Cardiac muscle cell (in vitro differentiated cells and primary cell): ENCODE measurements around the gene DDX41. TPM values are rescaled to one million over a fixed set of nuclear protein-coding genes. Genes with fewer than 3 reads are reported as not detected.

Experiments used
- DNase-seq, 2 donors: peaks; one replicate each; pipeline versions ENCODE4 v3.0.0 to v3.0.0-alpha.2; 2010 to 2017; ENCODE audit warnings: low read depth in 1 of 2, low spot score in 1 of 2
- H3K27ac ChIP-seq: fragments of 200-600 bp; sonication (generic); 2 replicates; pipeline ENCODE4 v1.5.1; 2016
- H3K27me3 ChIP-seq: fragments of 200-600 bp; sonication (generic); 2 replicates; pipeline ENCODE4 v1.6.0; 2016; ENCODE audit warnings: control low read depth
- H3K36me3 ChIP-seq: fragments of 200-600 bp; sonication (generic); 2 replicates; pipeline ENCODE4 v1.5.1; 2016; ENCODE audit warnings: control low read depth
- H3K4me1 ChIP-seq: fragments of 200-600 bp; sonication (generic); 2 replicates; pipeline ENCODE4 v1.8.1; 2017; ENCODE audit warnings: low read depth, mild to moderate bottlenecking, mixed run types
- H3K4me3 ChIP-seq: fragments of 200-600 bp; sonication (generic); 2 replicates; pipeline ENCODE4 v1.5.1; 2016; ENCODE audit warnings: mild to moderate bottlenecking
- H3K9me3 ChIP-seq: fragments of 200-600 bp; sonication (generic); 2 replicates; pipeline ENCODE4 v1.5.1; 2017; ENCODE audit warnings: low read depth, mild to moderate bottlenecking, control low read depth
- CTCF ChIP-seq: IDR thresholded peaks from 2 replicates; pipeline ENCODE4 v1.5.1; 2012; ENCODE audit warnings: low read depth, mild to moderate bottlenecking, low read length
- polyA plus RNA-seq: library from polyadenylated mRNA; unstranded; fragments of >200 nt; fragmentation: Nextera tagmentation; extraction: Ambion mirVana; gene quantifications from 2 replicates; pipeline ENCODE4 v1.2.1, GENCODE V29; 2016
- total RNA-seq: library from RNA; depleted of rRNA; stranded (reverse); fragments of >200 nt; gene quantifications from 2 replicates; pipeline ENCODE4 v1.2.3, GENCODE V29; 2016

The DDX41 gene
- total and polyA plus RNA-seq, 2 experiments from 2014 or later = 109 to 183 TPM

GRCh38 chr5:177491429-177491945 lies 25.3 kb downstream of the DDX41 start:
- Histone ChIP-seq H3K4me1 (peaks cover 26% of the 10 kb centered on the region), H3K36me3 (peaks cover 43% of the 10 kb centered on the region), H3K27ac (no peak overlapping the region), H3K9me3 (no peaks in the 10 kb centered on the region), H3K4me3 (no peak overlapping the region), H3K27me3 (no peaks in the 10 kb centered on the region)
- TF ChIP-seq CTCF = peak; percentile 66
- DNase-seq = peak; percentile 61 to 88

- Histone ChIP-seq H3K4me1 (peaks cover 25% of the 10 kb centered on the region), H3K36me3 (peaks cover 48% of the 10 kb centered on the region), H3K9me3 (no peaks in the 10 kb centered on the region), H3K4me3 (no peak overlapping the region), H3K27ac (no peak overlapping the region), H3K27me3 (no peaks in the 10 kb centered on the region)
- TF ChIP-seq CTCF = no peak
- DNase-seq = no peak
Measured at GRCh38 chr5:177490992-177491391, 25.8 kb downstream of the DDX41 start.

- Histone ChIP-seq H3K4me1 (peaks cover 20% of the 10 kb centered on the region), H3K36me3 (peaks cover 51% of the 10 kb centered on the region), H3K27ac (no peak overlapping the region)
Measured at GRCh38 chr5:177490311-177490991, 26.3 kb downstream of the DDX41 start.

GRCh38 chr5:177489119-177489716 lies 27.5 kb downstream of the DDX41 start:
- Histone ChIP-seq H3K4me1 (peaks cover 8% of the 10 kb centered on the region), H3K4me3 (no peak overlapping the region), H3K27me3 (no peaks in the 10 kb centered on the region), H3K9me3 (no peaks in the 10 kb centered on the region), H3K27ac (no peak overlapping the region), H3K36me3 (peaks cover 54% of the 10 kb centered on the region)
- no peak for TF ChIP-seq CTCF
- DNase-seq = no peak

More at GRCh38 chr5:177490311-177490991, 26.3 kb downstream of the DDX41 start:
- no peaks in the 10 kb centered on the region for H3K27me3 ChIP-seq
- DNase-seq = no peak
- TF ChIP-seq CTCF = no peak
- no peaks in the 10 kb centered on the region for H3K9me3 ChIP-seq
- no peak overlapping the region for H3K4me3 ChIP-seq

GRCh38 chr5:177487975-177488374 lies 28.8 kb downstream of the DDX41 start:
- Histone ChIP-seq H3K4me3 (no peak overlapping the region), H3K27ac (no peak overlapping the region), H3K27me3 (no peaks in the 10 kb centered on the region), H3K36me3 (peaks cover 65% of the 10 kb centered on the region), H3K4me1 (no peaks in the 10 kb centered on the region), H3K9me3 (no peaks in the 10 kb centered on the region)
- TF ChIP-seq CTCF = no peak
- DNase-seq = no peak
